ENCODE results near the gene RGPD8.
"Not testable (repeated sequence)": the region's sequence is repeated elsewhere in the genome, so short reads cannot be mapped to it uniquely, and the experiment has no call there.

The RGPD8 gene

GRCh38 chr2:112433480-112433879, at the start of gene RGPD8:
Gene RGPD8 (minus strand): TSS chr2:112433645. CDS start chr2:112433453, 192 bp downstream.
- DNase-seq: peak; percentile 93

GRCh38 chr2:112483042-112483473, 49.6 kb upstream of the RGPD8 start:
- DNase-seq: no peak

- peak; percentile 80 for DNase-seq
Measured at GRCh38 chr2:112482309-112483041, 49.0 kb upstream of the RGPD8 start.

GRCh38 chr2:112481528-112482233, 48.2 kb upstream of the RGPD8 start, which contains the start of gene TTL:
Gene TTL (plus strand): TSS chr2:112482156. CDS start chr2:112482345, 189 bp downstream.
- DNase-seq: peak; percentile 89

- peak; percentile 90 for DNase-seq
Measured at GRCh38 chr2:112481050-112481527, 47.6 kb upstream of the RGPD8 start.

GRCh38 chr2:112480530-112481049, 47.1 kb upstream of the RGPD8 start:
- no peak for DNase-seq

- DNase-seq: no peak
Measured at GRCh38 chr2:112476434-112476833, 43.0 kb upstream of the RGPD8 start.

GRCh38 chr2:112474844-112475486, 41.5 kb upstream of the RGPD8 start:
- DNase-seq: no peak

GRCh38 chr2:112472547-112473263, 39.3 kb upstream of the RGPD8 start:
- DNase-seq: no peak

GRCh38 chr2:112465382-112465781, 31.9 kb upstream of the RGPD8 start:
- DNase-seq: no peak

GRCh38 chr2:112463256-112463655, 29.8 kb upstream of the RGPD8 start:
- DNase-seq: no peak

GRCh38 chr2:112462178-112462577, 28.7 kb upstream of the RGPD8 start:
- no peak for DNase-seq

GRCh38 chr2:112459372-112459771, 25.9 kb upstream of the RGPD8 start:
- no peak for DNase-seq

GRCh38 chr2:112454586-112454985, 21.1 kb upstream of the RGPD8 start:
- no peak for DNase-seq

GRCh38 chr2:112451317-112451716, 17.9 kb upstream of the RGPD8 start:
- DNase-seq: no peak

- DNase-seq: no peak
Measured at GRCh38 chr2:112449854-112450253, 16.4 kb upstream of the RGPD8 start.

GRCh38 chr2:112444256-112444655, 10.8 kb upstream of the RGPD8 start:
- not testable (repeated sequence) for DNase-seq

- not testable (repeated sequence) for DNase-seq
Measured at GRCh38 chr2:112438603-112439261, 5.3 kb upstream of the RGPD8 start.

- DNase-seq: not testable (repeated sequence)
Measured at GRCh38 chr2:112437405-112437831, 4.0 kb upstream of the RGPD8 start.

GRCh38 chr2:112436993-112437392, 3.5 kb upstream of the RGPD8 start:
- DNase-seq: not testable (repeated sequence)

GRCh38 chr2:112435716-112436431, 2.4 kb upstream of the RGPD8 start:
- DNase-seq: not testable (repeated sequence)

Data from activated CD8-positive, alpha-beta memory T cell treated with anti-CD3 and anti-CD28 coated beads for 24 hours (primary cell).